Astrocyte (in vitro differentiated cells and primary cell): ENCODE data around the gene APOBEC3A. TPM values are rescaled to one million over a fixed set of nuclear protein-coding genes. Genes with fewer than 3 reads are reported as not detected.
"Not testable (repeated sequence)": the region's sequence is repeated elsewhere in the genome, so short reads cannot be mapped to it uniquely, and the experiment has no call there.

ENCODE experiments used
- DNase-seq: peaks from one replicate; pipeline ENCODE4 v3.0.0-alpha.2; 2010; ENCODE audit warnings: low read depth
- FAIRE-seq: peaks from 2 replicates; lab custom pipeline; 2011; peaks lifted over from hg19 to GRCh38; lab: Jason Lieb, UNC
- H2AFZ ChIP-seq: 2 replicates; pipeline ENCODE4 v1.6.0; 2012; ENCODE audit warnings: low read depth, low read length, inconsistent platforms
- H3K27ac ChIP-seq: 2 replicates; pipeline ENCODE4 v1.5.1; 2011; ENCODE audit warnings: low read depth, low read length, inconsistent platforms
- H3K27me3 ChIP-seq: 2 replicates; pipeline ENCODE4 v1.6.0; 2011; ENCODE audit warnings: low read length, inconsistent platforms; ENCODE audit not compliant: insufficient read depth
- H3K36me3 ChIP-seq: 2 replicates; pipeline ENCODE4 v1.5.1; 2011; ENCODE audit warnings: low read length, inconsistent platforms; ENCODE audit not compliant: insufficient read depth
- H3K4me1 ChIP-seq: 2 replicates; pipeline ENCODE4 v1.5.1; 2011; ENCODE audit warnings: low read length, inconsistent platforms; ENCODE audit not compliant: insufficient read depth
- H3K4me2 ChIP-seq: 2 replicates; pipeline ENCODE4 v1.6.0; 2012; ENCODE audit warnings: low read length, inconsistent platforms
- H3K4me3 ChIP-seq: 2 replicates; pipeline ENCODE4 v1.5.1; 2011; ENCODE audit warnings: low read depth, mild to moderate bottlenecking, low read length, inconsistent platforms; ENCODE audit not compliant: insufficient read depth
- H3K79me2 ChIP-seq: 2 replicates; pipeline ENCODE4 v1.6.0; 2012; ENCODE audit warnings: mild to moderate bottlenecking, low read length, inconsistent platforms; ENCODE audit not compliant: insufficient read depth
- H3K9ac ChIP-seq: 2 replicates; pipeline ENCODE4 v1.6.0; 2012; ENCODE audit warnings: mild to moderate bottlenecking, low read length, inconsistent platforms
- H3K9me3 ChIP-seq: 2 replicates; pipeline ENCODE4 v1.5.1; 2012; ENCODE audit warnings: low read depth, mild to moderate bottlenecking, low read length, inconsistent platforms; ENCODE audit not compliant: insufficient read depth
- H4K20me1 ChIP-seq: 2 replicates; pipeline ENCODE4 v1.6.0; 2012; ENCODE audit warnings: low read length, inconsistent platforms; ENCODE audit not compliant: insufficient read depth
- H3K27ac Mint-ChIP-seq: one replicate; pipeline ENCODE4 v1.8.0; 2021; ENCODE audit warnings: mild to moderate bottlenecking, mixed read lengths; ENCODE audit not compliant: unreplicated experiment
- H3K27me3 Mint-ChIP-seq: one replicate; pipeline ENCODE4 v1.8.0; 2021; ENCODE audit warnings: low read depth, mixed read lengths; ENCODE audit not compliant: unreplicated experiment
- H3K36me3 Mint-ChIP-seq: one replicate; pipeline ENCODE4 v1.8.0; 2021; ENCODE audit warnings: low read depth, mixed read lengths; ENCODE audit not compliant: unreplicated experiment
- H3K4me1 Mint-ChIP-seq: one replicate; pipeline ENCODE4 v1.8.0; 2021; ENCODE audit warnings: low read depth, mixed read lengths; ENCODE audit not compliant: unreplicated experiment
- H3K4me3 Mint-ChIP-seq: one replicate; pipeline ENCODE4 v1.8.0; 2021; ENCODE audit warnings: mild to moderate bottlenecking, moderate library complexity, mixed read lengths; ENCODE audit not compliant: unreplicated experiment
- H3K9me3 Mint-ChIP-seq: one replicate; pipeline ENCODE4 v1.8.0; 2021; ENCODE audit warnings: mild to moderate bottlenecking, mixed read lengths; ENCODE audit not compliant: unreplicated experiment
- EZH2 ChIP-seq: IDR thresholded peaks from 2 replicates; pipeline ENCODE4 v1.6.1; 2012; ENCODE audit warnings: mild to moderate bottlenecking, low read length, inconsistent platforms; ENCODE audit not compliant: insufficient read depth
- total RNA-seq: library from RNA; stranded (reverse); gene quantifications from 2 replicates; pipeline ENCODE4 v1.2.1, GENCODE V29; 2021
- TF ChIP-seq, protein P1 (sequence below): IDR thresholded peaks from 2 replicates; pipeline ENCODE4 v1.5.1; 2011; ENCODE audit warnings: low read depth, mild to moderate bottlenecking, inconsistent platforms, low read length, moderate library complexity; ENCODE audit not compliant: insufficient read depth

APOBEC3A gene
- total RNA-seq, 1 donor from 2014 or later: not detected

DNA sequence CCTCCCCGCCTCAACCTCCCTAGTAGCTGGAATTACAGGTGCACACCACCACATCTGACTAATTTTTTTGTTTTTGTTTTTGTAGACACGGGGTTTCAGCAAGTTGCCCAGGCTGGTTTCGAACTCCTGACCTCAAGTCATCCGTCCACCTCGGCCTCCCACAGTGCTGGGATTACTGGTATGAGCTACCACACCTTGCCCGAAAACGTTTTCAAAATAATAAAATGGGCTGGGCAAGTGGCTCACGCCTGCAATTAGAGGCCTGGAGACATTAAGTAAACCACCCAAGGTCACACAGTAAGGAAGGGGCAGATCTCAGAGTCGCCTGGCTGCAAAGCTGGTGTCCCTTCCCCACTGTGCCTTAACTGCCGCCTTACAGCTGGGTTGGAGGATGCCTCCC lies 23.2 kb downstream of the APOBEC3A start:
- H3K9me3 ChIP-seq, H3K27ac Mint-ChIP-seq, H3K36me3 Mint-ChIP-seq, H4K20me1 ChIP-seq, DNase-seq, H3K9ac ChIP-seq, H2AFZ ChIP-seq, H3K36me3 ChIP-seq, H3K4me3 ChIP-seq, H3K4me1 Mint-ChIP-seq, H3K4me3 Mint-ChIP-seq, H3K27me3 Mint-ChIP-seq, H3K4me2 ChIP-seq, FAIRE-seq, H3K9me3 Mint-ChIP-seq, H3K79me2 ChIP-seq, H3K27me3 ChIP-seq, H3K27ac ChIP-seq: not testable (repeated sequence)
- peaks cover 22% of the 10 kb centered on the region for H3K4me1 ChIP-seq

DNA sequence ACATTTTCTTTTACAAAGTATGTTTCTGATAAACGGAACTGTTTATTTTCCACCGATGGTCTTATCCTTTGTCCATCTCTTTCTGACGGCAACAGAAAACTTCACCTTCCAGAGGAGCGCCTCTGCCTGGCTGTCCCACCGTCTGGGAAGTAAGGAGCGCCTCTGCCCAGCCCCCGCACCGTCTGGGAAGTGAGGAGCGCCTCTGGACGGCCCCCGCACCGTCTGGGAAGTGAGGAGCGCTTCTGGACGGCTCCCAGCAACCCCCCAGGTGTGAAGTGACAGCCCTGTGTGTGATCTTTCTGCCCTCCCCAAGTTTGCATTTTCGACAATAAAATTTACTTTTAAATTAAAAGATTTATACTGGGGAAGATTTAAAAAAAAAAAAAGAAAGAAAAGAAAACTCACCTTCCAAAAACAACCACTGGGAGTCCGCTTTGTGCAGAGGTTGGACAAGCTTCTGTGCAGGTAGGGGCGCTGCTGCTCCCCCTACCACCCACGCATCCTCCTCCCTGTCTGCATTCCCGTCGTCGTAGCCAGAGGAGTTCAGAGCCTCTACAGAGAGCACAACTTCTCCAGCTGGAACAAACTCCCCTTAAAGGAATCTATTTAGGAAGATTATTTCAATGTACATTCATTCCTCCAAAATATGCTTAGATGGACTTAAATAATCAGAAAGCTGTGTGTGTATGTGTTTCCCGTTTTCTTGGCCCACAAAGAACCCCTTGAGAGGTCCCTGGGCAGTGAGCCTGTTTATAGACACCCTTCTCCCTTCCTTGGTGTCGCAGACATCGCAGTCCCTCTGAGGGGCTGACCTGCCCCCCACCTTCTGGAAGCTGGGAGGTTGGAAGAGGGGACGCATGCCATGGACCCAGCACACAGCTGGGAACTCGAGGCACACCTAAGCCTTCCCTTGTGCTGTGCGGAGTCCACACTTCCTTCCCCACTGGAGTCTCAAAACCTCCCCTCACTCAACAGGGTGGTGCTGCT lies 23.9 kb downstream of the APOBEC3A start:
- Histone ChIP-seq H3K4me1 (peaks cover 22% of the 10 kb centered on the region), H3K27ac (no peak overlapping the region), H2AFZ (peak overlapping the region; percentile 67), H3K4me2 (peak overlapping the region; percentile 81), H3K27me3 (no peaks in the 10 kb centered on the region), H3K9ac (peak overlapping the region; percentile 56), H3K36me3 (no peaks in the 10 kb centered on the region), H3K79me2 (no peaks in the 10 kb centered on the region), H3K9me3 (no peaks in the 10 kb centered on the region), H4K20me1 (no peaks in the 10 kb centered on the region), H3K4me3 (peak overlapping the region; percentile 35)
- FAIRE-seq (no peak), DNase-seq (peak; percentile 50)
- H3K36me3 Mint-ChIP-seq: no peaks in the 10 kb centered on the region
- peaks cover 10% of the 10 kb centered on the region for H3K4me1 Mint-ChIP-seq
- H3K27ac Mint-ChIP-seq: peak overlapping the region; percentile 29
- H3K4me3 Mint-ChIP-seq: no peak overlapping the region
- H3K9me3 Mint-ChIP-seq: peaks cover 7% of the 10 kb centered on the region
- H3K27me3 Mint-ChIP-seq: peaks cover 2% of the 10 kb centered on the region
- no peak for TF ChIP-seq EZH2
- TF ChIP-seq, protein P1, sequence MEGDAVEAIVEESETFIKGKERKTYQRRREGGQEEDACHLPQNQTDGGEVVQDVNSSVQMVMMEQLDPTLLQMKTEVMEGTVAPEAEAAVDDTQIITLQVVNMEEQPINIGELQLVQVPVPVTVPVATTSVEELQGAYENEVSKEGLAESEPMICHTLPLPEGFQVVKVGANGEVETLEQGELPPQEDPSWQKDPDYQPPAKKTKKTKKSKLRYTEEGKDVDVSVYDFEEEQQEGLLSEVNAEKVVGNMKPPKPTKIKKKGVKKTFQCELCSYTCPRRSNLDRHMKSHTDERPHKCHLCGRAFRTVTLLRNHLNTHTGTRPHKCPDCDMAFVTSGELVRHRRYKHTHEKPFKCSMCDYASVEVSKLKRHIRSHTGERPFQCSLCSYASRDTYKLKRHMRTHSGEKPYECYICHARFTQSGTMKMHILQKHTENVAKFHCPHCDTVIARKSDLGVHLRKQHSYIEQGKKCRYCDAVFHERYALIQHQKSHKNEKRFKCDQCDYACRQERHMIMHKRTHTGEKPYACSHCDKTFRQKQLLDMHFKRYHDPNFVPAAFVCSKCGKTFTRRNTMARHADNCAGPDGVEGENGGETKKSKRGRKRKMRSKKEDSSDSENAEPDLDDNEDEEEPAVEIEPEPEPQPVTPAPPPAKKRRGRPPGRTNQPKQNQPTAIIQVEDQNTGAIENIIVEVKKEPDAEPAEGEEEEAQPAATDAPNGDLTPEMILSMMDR: peak; percentile 40

DNA sequence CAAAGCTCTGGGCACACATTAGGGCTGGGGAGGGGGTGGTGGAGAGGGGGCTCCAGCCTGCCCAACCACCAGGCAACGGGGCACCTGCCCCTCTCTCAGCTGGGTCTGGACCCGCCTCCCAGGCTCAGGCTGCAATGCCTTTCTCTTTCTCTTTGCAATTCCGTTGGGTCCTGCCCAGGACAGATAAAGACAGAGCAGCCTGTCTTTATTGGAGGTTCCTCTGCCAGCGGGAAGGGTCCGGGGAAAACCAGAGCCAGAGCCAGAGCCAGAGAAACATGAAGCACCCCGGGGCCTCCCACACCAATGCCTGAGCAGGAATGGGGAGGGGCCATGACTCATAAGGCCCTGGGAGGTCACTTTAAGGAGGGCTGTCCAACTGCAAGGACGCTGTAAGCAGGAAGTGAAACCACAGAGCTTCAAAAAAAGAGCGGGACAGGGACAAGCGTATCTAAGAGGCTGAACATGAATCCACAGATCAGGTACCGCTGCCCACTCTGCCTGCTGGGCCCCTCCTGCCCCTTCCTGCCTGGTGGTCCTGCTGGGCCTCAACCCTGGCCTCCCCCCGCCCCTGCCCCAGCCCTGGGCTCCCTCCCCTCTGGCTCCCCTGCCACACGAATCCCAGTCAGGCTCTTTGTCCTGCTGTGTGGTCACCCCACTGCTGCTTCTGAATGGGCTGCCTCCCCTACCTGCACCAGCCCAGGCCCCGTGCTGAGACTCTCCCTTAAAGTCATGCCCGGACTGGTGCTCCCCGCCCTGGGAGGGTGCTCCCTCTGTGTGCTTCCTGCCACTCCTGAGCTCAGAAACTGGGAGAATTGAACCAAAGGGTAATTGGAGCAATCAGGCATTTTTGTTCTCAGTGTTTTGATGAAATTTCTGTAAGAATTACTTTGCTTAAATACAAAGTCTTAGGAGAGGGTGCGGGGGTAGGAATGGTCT lies 24.9 kb downstream of the APOBEC3A start, which contains the start of gene APOBEC3B:
TSS of gene APOBEC3B (plus strand) at position 356 of the 936 bp plus-strand sequence. CDS start at position 463, 107 bp downstream.
- no peaks in the 10 kb centered on the region for H4K20me1 ChIP-seq
- peak within 1 kb of the TSS; percentile 81 for H3K4me2 ChIP-seq
- no peaks in the 10 kb centered on the region for H3K9me3 ChIP-seq
- Mint-ChIP-seq H3K27me3 (peaks cover 5% of the 10 kb centered on the region), H3K27ac (peak within 1 kb of the TSS; percentile 88), H3K4me3 (no peak within 1 kb of the TSS), H3K36me3 (no peaks in the 10 kb centered on the region), H3K9me3 (peaks cover 3% of the 10 kb centered on the region), H3K4me1 (peaks cover 10% of the 10 kb centered on the region)
- H3K36me3 ChIP-seq: no peaks in the 10 kb centered on the region
- H3K4me1 ChIP-seq: peaks cover 22% of the 10 kb centered on the region
- FAIRE-seq (peak; percentile 82), DNase-seq (peak; percentile 94)
- H2AFZ ChIP-seq: peak within 1 kb of the TSS; percentile 67
- TF ChIP-seq EZH2: no peak
- TF ChIP-seq, protein P1: no peak
- H3K9ac ChIP-seq: peak within 1 kb of the TSS; percentile 56
- H3K4me3 ChIP-seq: peak within 1 kb of the TSS; percentile 35
- no peaks in the 10 kb centered on the region for H3K27me3 ChIP-seq
- peak within 1 kb of the TSS; percentile 63 for H3K27ac ChIP-seq
- no peaks in the 10 kb centered on the region for H3K79me2 ChIP-seq
